Fibroblast of lung (primary cell): ENCODE data around the gene FNDC3B. TPM values are rescaled to one million over a fixed set of nuclear protein-coding genes. Genes with fewer than 3 reads are reported as not detected.

Experiments
- DNase-seq, 2 donors: peaks; one replicate each; pipeline versions ENCODE4 v3.0.0 to v3.0.0-alpha.2; 2010; ENCODE audit warnings: low read depth in 2 of 2
- H2AFZ ChIP-seq: 2 replicates; pipeline ENCODE4 v1.5.1; 2012; ENCODE audit warnings: low read length, control low read depth, inconsistent platforms
- H3K27ac ChIP-seq: 2 replicates; pipeline ENCODE4 v1.5.1; 2011; ENCODE audit warnings: low read length, control low read depth; ENCODE audit not compliant: insufficient read depth
- H3K27me3 ChIP-seq: 2 replicates; pipeline ENCODE4 v1.5.1; 2011; ENCODE audit warnings: mild to moderate bottlenecking, low read length; ENCODE audit not compliant: control insufficient read depth, insufficient read depth
- H3K36me3 ChIP-seq: 2 replicates; pipeline ENCODE4 v1.5.1; 2011; ENCODE audit warnings: low read length; ENCODE audit not compliant: control insufficient read depth, insufficient read depth
- H3K4me1 ChIP-seq: 2 replicates; pipeline ENCODE4 v1.5.1; 2011; ENCODE audit warnings: low read length; ENCODE audit not compliant: control insufficient read depth, insufficient read depth; ENCODE audit errors: extremely low read depth
- H3K4me2 ChIP-seq: 2 replicates; pipeline ENCODE4 v1.5.1; 2011; ENCODE audit warnings: low read length, control low read depth; ENCODE audit not compliant: insufficient read depth; ENCODE audit errors: extremely low read depth
- H3K4me3 ChIP-seq, 4 experiments: fragments of 200-600 bp in 1 of 4; sonication (generic) in 1 of 4; replicated peaks in 1 of 4; 2 replicates each; pipeline ENCODE4 v1.5.1; 2011 to 2016; ENCODE audit warnings: low read length in 4 of 4, low read depth in 3 of 4, mild to moderate bottlenecking in 3 of 4, control low read depth in 2 of 4, inconsistent platforms in 1 of 4, mixed read lengths in 1 of 4; ENCODE audit not compliant: insufficient read depth in 1 of 4; ENCODE audit errors: control extremely low read depth in 1 of 4
- H3K79me2 ChIP-seq: 2 replicates; pipeline ENCODE4 v1.5.1; 2012; ENCODE audit warnings: mild to moderate bottlenecking, low read length, inconsistent platforms; ENCODE audit not compliant: control insufficient read depth, insufficient read depth
- H3K9ac ChIP-seq: 2 replicates; pipeline ENCODE4 v1.5.1; 2011; ENCODE audit warnings: mild to moderate bottlenecking, low read length, control low read depth; ENCODE audit not compliant: insufficient read depth
- H3K9me3 ChIP-seq: 2 replicates; pipeline ENCODE4 v1.5.1; 2012; ENCODE audit warnings: low read depth, low read length; ENCODE audit not compliant: control insufficient read depth, insufficient read depth
- H4K20me1 ChIP-seq: 2 replicates; pipeline ENCODE4 v1.5.1; 2011; ENCODE audit warnings: low read length; ENCODE audit not compliant: control insufficient read depth, insufficient read depth; ENCODE audit errors: extremely low read depth
- EZH2 ChIP-seq: IDR thresholded peaks from 2 replicates; pipeline ENCODE4 v1.5.1; 2012; ENCODE audit warnings: low read length, control low read depth, mild to moderate bottlenecking; ENCODE audit errors: missing control alignments
- polyA plus RNA-seq, 2 donors: library from polyadenylated mRNA; depleted of rRNA in 1 of 2; stranded (reverse) in 1 of 2; unstranded in 1 of 2; fragments of >200 nt; gene quantifications; 2 replicates each; pipeline ENCODE4 v1.2.1, GENCODE V29; 2011 to 2012; ENCODE audit warnings: missing spikeins in 1 of 2
- total RNA-seq: library from RNA; depleted of rRNA; stranded (reverse); fragments of >200 nt; gene quantifications from 2 replicates; pipeline ENCODE4 v1.2.1, GENCODE V29; 2014
- TF ChIP-seq, protein P1 (sequence below), 2 donors: IDR thresholded peaks in 1 of 2; conservative IDR thresholded peaks in 1 of 2; 1 replicate in 1 of 2; 2 replicates in 1 of 2; pipeline ENCODE4 v1.5.1; 2011 to 2012; ENCODE audit warnings: low read length in 2 of 2, control low read depth in 1 of 2, inconsistent platforms in 1 of 2, low read depth in 1 of 2, mild to moderate bottlenecking in 1 of 2

The FNDC3B gene
- total and polyA plus RNA-seq, 2 donors (not counting 1 experiment from before 2014, with no cell fraction given) = 26.1 to 76.8 TPM

DNA sequence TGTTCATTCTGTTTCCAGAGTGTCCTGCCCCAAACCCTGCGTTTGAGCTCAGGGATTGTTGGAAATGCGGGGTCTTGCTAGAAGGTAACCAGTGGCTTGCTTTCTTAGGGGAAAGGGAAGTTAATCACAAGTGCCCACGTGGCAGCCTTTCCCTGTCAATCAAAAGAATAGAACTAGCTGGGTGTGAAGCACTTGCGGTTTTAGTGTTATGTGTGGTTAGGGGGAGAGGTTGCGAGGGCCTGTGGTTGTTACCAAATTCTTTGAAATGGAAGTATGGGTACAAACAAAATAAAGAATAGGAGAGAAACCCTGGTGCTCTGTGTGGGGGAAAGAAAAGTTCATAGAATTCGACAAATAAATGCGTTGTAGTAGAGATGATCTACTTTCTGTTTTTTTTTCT lies 67.6 kb downstream of the FNDC3B start:
- peak in 1 of 2 donors; percentile 69 for DNase-seq
- Histone ChIP-seq H3K27me3 (no peaks in the 10 kb centered on the region), H3K4me2 (no peak overlapping the region), H4K20me1 (peaks cover 4% of the 10 kb centered on the region), H2AFZ (no peak overlapping the region), H3K9me3 (no peaks in the 10 kb centered on the region), H3K4me3 (no peak overlapping the region), H3K4me1 (peaks cover 4% of the 10 kb centered on the region), H3K27ac (peak overlapping the region; percentile 27), H3K9ac (no peak overlapping the region), H3K79me2 (peaks cover 88% of the 10 kb centered on the region), H3K36me3 (no peaks in the 10 kb centered on the region)
- TF ChIP-seq EZH2 = no peak
- TF ChIP-seq, protein P1, sequence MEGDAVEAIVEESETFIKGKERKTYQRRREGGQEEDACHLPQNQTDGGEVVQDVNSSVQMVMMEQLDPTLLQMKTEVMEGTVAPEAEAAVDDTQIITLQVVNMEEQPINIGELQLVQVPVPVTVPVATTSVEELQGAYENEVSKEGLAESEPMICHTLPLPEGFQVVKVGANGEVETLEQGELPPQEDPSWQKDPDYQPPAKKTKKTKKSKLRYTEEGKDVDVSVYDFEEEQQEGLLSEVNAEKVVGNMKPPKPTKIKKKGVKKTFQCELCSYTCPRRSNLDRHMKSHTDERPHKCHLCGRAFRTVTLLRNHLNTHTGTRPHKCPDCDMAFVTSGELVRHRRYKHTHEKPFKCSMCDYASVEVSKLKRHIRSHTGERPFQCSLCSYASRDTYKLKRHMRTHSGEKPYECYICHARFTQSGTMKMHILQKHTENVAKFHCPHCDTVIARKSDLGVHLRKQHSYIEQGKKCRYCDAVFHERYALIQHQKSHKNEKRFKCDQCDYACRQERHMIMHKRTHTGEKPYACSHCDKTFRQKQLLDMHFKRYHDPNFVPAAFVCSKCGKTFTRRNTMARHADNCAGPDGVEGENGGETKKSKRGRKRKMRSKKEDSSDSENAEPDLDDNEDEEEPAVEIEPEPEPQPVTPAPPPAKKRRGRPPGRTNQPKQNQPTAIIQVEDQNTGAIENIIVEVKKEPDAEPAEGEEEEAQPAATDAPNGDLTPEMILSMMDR (conservative IDR thresholded peaks at IDR 0.05 in 1 of 2, IDR thresholded peaks at IDR 0.05 in 1 of 2; ENCODE audit: low read depth in 1 of 2, low read length in 2 of 2) = no peak

DNA sequence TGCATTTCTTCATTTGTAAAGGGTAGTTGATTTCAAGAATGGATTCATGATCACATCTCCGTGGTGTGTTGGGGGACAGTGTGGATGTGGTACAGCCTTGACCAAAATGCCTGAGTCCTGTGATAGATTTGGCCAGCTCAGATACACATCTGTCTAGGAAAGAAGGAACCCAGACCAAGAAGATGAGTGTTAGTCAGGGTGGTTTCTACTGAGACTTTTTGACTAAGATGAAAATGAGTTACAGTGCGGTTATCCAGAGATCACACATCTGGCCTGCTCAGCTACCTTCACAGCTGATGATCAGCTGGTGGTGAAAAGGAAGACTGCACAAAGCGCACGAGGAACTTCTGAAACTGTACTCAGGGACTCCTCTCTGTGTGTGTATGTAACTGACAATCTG lies 68.0 kb downstream of the FNDC3B start:
- Histone ChIP-seq H3K79me2 (peaks cover 88% of the 10 kb centered on the region), H3K36me3 (no peaks in the 10 kb centered on the region), H3K9ac (no peak overlapping the region), H3K27me3 (no peaks in the 10 kb centered on the region), H4K20me1 (peaks cover 4% of the 10 kb centered on the region), H3K4me3 (no peak overlapping the region), H3K4me1 (peaks cover 4% of the 10 kb centered on the region), H3K4me2 (no peak overlapping the region), H2AFZ (no peak overlapping the region), H3K9me3 (no peaks in the 10 kb centered on the region), H3K27ac (peak overlapping the region; percentile 27)
- DNase-seq = no peak
- TF ChIP-seq, protein P1 (conservative IDR thresholded peaks at IDR 0.05 in 1 of 2, IDR thresholded peaks at IDR 0.05 in 1 of 2; ENCODE audit: low read depth in 1 of 2, low read length in 2 of 2) = no peak
- TF ChIP-seq EZH2 = no peak

DNA sequence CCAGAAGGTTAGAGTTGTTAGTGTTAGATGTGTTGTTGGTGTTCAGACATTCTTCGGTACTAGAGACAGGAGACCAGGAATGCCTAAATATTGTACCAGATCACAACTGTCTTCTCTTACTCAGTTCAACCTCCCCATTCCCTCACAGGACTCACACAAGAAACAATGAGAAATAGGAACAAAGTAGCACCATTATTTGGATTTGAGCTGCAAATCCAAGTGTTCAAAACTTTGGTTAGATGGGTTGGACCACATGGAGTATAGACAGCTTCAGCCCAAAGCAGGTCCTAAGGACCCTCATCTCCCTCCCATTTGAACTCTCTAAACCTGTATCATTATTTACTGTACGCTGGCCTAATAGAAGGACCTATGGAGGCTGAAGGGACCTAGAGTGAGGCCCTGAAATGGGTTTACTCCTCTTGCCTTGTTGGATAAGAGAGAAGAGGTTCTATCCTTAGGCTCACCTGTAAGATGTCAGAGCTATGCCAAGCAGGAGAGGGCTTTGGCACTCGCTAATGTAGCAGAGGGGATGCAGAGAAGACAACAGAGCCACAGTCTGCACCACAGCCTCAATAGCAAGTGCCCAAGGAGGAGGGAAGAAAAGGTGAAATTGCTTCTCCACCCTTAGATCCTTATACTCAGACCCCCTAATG lies 70.9 kb downstream of the FNDC3B start:
- no peaks in the 10 kb centered on the region for H3K27me3 ChIP-seq
- no peak overlapping the region for H3K4me2 ChIP-seq
- H3K79me2 ChIP-seq = peaks cover 70% of the 10 kb centered on the region
- H3K9me3 ChIP-seq = no peaks in the 10 kb centered on the region
- DNase-seq = no peak
- peaks cover 2% of the 10 kb centered on the region for H3K4me1 ChIP-seq
- H3K27ac ChIP-seq = no peak overlapping the region
- H4K20me1 ChIP-seq = peaks cover 4% of the 10 kb centered on the region
- H3K9ac ChIP-seq = no peak overlapping the region
- no peak overlapping the region for H2AFZ ChIP-seq
- TF ChIP-seq EZH2 = no peak
- TF ChIP-seq, protein P1 (conservative IDR thresholded peaks at IDR 0.05 in 1 of 2, IDR thresholded peaks at IDR 0.05 in 1 of 2; ENCODE audit: low read depth in 1 of 2, low read length in 2 of 2) = no peak
- H3K36me3 ChIP-seq = peaks cover 6% of the 10 kb centered on the region
- H3K4me3 ChIP-seq = no peak overlapping the region
